K562 (cell line): ENCODE measurements around the gene ACTL10. TPM values are rescaled to one million over a fixed set of nuclear protein-coding genes. Genes with fewer than 3 reads are reported as not detected.
A peak's percentile ranks its signal among the peaks of the same experiment; 100 is the strongest.

Source experiments
- BHLHE40 ChIP-seq: IDR thresholded peaks from 2 replicates; pipeline ENCODE4 v1.6.1; 2011; ENCODE audit warnings: low read length, improper control_type of control experiment
- CEBPG ChIP-seq, 3 experiments: fragments of 200-800 bp in 1 of 3; sonication (Bioruptor generic) in 1 of 3; sonication (generic) in 1 of 3; formaldehyde crosslinking in 1 of 3; IDR thresholded peaks in 2 of 3; conservative IDR thresholded peaks in 1 of 3; 2 replicates each; pipeline versions ENCODE4 v1.6.1 to v1.8.0; 2016 to 2022; ENCODE audit warnings: missing compliant biosample characterization in 2 of 3, missing genetic modification characterization in 2 of 3, mild to moderate bottlenecking in 1 of 3, missing genetic modification reagents in 1 of 3
- CHD2 ChIP-seq: IDR thresholded peaks from 2 replicates; pipeline ENCODE4 v1.6.1; 2011; ENCODE audit warnings: low read depth, low read length
- CTCF ChIP-seq, 3 experiments: IDR thresholded peaks in 2 of 3; conservative IDR thresholded peaks in 1 of 3; 2 replicates each; pipeline ENCODE4 v1.5.1; 2011 to 2012; ENCODE audit warnings: low read length in 3 of 3, mild to moderate bottlenecking in 3 of 3, control low read depth in 2 of 3, improper control_type of control experiment in 1 of 3, inconsistent platforms in 1 of 3, low read depth in 1 of 3, mixed read lengths in 1 of 3, moderate library complexity in 1 of 3; ENCODE audit not compliant: insufficient read depth in 2 of 3
- HNRNPL ChIP-seq: fragments of 200-400 bp; formaldehyde crosslinking; IDR thresholded peaks from 2 replicates; pipeline ENCODE4 v1.6.1; 2017; ENCODE audit warnings: low read depth, mild to moderate bottlenecking, low read length
- MEF2A ChIP-seq: IDR thresholded peaks from 2 replicates; pipeline ENCODE4 v1.6.1; 2011; ENCODE audit warnings: low read depth, mild to moderate bottlenecking, low read length, moderate library complexity; ENCODE audit not compliant: control insufficient read depth
- MTA3 ChIP-seq: fragments of 450-650 bp; formaldehyde crosslinking; IDR thresholded peaks from 2 replicates; pipeline ENCODE4 v1.6.1; 2017; ENCODE audit warnings: mild to moderate bottlenecking, borderline replicate concordance
- NCOR1 ChIP-seq: fragments of 450-650 bp; IDR thresholded peaks from 2 replicates; pipeline ENCODE4 v1.6.1; 2016; ENCODE audit warnings: mild to moderate bottlenecking, moderate library complexity
- NELFE ChIP-seq: IDR thresholded peaks from 2 replicates; pipeline ENCODE4 v1.6.1; 2011; ENCODE audit warnings: mild to moderate bottlenecking; ENCODE audit not compliant: insufficient read depth, insufficient read length
- NFIX ChIP-seq: fragments of 250-450 bp; sonication (Bioruptor Pico); IDR thresholded peaks from 2 replicates; pipeline ENCODE4 v1.4.0; 2020; ENCODE audit warnings: low read depth, mild to moderate bottlenecking, moderate library complexity
- RBFOX2 ChIP-seq: fragments of 200-400 bp; formaldehyde crosslinking; IDR thresholded peaks from 2 replicates; pipeline ENCODE4 v1.6.1; 2017; ENCODE audit warnings: low read depth, mild to moderate bottlenecking, low read length, moderate library complexity
- RBM34 ChIP-seq: fragments of 200-400 bp; formaldehyde crosslinking; IDR thresholded peaks from 2 replicates; pipeline ENCODE4 v1.6.1; 2018; ENCODE audit warnings: low read length, borderline replicate concordance; ENCODE audit not compliant: insufficient read depth
- SFPQ ChIP-seq: fragments of 200-400 bp; formaldehyde crosslinking; IDR thresholded peaks from 2 replicates; pipeline ENCODE4 v1.6.1; 2017; ENCODE audit warnings: mild to moderate bottlenecking, low read depth, low read length, moderate library complexity
- SLC30A9 ChIP-seq: fragments of 250-450 bp; sonication (Bioruptor Pico); IDR thresholded peaks from 2 replicates; pipeline ENCODE4 v1.8.0; 2022; ENCODE audit warnings: mild to moderate bottlenecking, moderate library complexity
- SMAD2 ChIP-seq: fragments of 150-350 bp; IDR thresholded peaks from 2 replicates; pipeline ENCODE4 v1.6.1; 2014; ENCODE audit warnings: low read depth, mild to moderate bottlenecking, low read length
- ZEB2 ChIP-seq: fragments of 450-650 bp; IDR thresholded peaks from 2 replicates; pipeline ENCODE4 v1.6.1; 2016
- ZNF274 ChIP-seq: IDR thresholded peaks from 2 replicates; pipeline ENCODE4 v1.6.1; 2011; ENCODE audit warnings: low read depth, mild to moderate bottlenecking, low read length, moderate library complexity, borderline replicate concordance
- polyA plus RNA-seq, 8 experiments: library from polyadenylated mRNA; depleted of rRNA in 4 of 8; stranded (reverse) in 5 of 8; unstranded in 3 of 8; fragments of >200 nt; fragmentation: Nextera tagmentation in 2 of 8; fragmentation: Illumina TruSeq in 1 of 8; extraction: Ambion mirVana in 2 of 8; extraction: Trizol in 1 of 8; gene quantifications; 2 replicates each; pipeline versions ENCODE4 v1.2.1 to v1.2.3, GENCODE V29; 2011 to 2014; ENCODE audit warnings: inconsistent platforms in 1 of 8, missing spikeins in 1 of 8
- total RNA-seq, 7 experiments: library from RNA; depleted of rRNA in 6 of 7; stranded (reverse); fragments of >200 nt in 6 of 7; fragmentation: Illumina TruSeq in 2 of 7; extraction: Trizol in 2 of 7; gene quantifications; 2 replicates each; pipeline versions ENCODE4 v1.2.1 to v1.2.3, GENCODE V29; 2011 to 2021; ENCODE audit warnings: low replicate concordance in 1 of 7
- TF ChIP-seq, protein P1 (sequence below): fragments of 250-450 bp; sonication (Bioruptor Pico); IDR thresholded peaks from 2 replicates; pipeline ENCODE4 v1.4.0; 2020; ENCODE audit warnings: mild to moderate bottlenecking, moderate library complexity
- TF ChIP-seq, protein P2 (sequence below): fragments of 250-450 bp; sonication (Bioruptor Pico); IDR thresholded peaks from 2 replicates; pipeline ENCODE4 v1.8.0; 2021; ENCODE audit warnings: moderate library complexity, mild to moderate bottlenecking, inconsistent platforms

The ACTL10 gene
- total and polyA plus RNA-seq, 9 of the 15 experiments (the other 6 are each of a cell fraction or from before 2014, with no cell fraction given), result 0.07 to 0.14 TPM; not detected in 7

- TF ChIP-seq CTCF (IDR thresholded peaks at IDR 0.05 in 2 of 3, conservative IDR thresholded peaks at IDR 0.05 in 1 of 3; ENCODE audit: insufficient read depth in 2 of 3, low read depth in 1 of 3, low read length in 3 of 3), result peak in 2 of 3 experiments; percentile 1 to 37; a peak in 1 of 6 replicates
- TF ChIP-seq CHD2, result no peak
- no peak for TF ChIP-seq SFPQ
- no peak for TF ChIP-seq SLC30A9 (CRISPR knock-in tag)
- TF ChIP-seq, protein P1, sequence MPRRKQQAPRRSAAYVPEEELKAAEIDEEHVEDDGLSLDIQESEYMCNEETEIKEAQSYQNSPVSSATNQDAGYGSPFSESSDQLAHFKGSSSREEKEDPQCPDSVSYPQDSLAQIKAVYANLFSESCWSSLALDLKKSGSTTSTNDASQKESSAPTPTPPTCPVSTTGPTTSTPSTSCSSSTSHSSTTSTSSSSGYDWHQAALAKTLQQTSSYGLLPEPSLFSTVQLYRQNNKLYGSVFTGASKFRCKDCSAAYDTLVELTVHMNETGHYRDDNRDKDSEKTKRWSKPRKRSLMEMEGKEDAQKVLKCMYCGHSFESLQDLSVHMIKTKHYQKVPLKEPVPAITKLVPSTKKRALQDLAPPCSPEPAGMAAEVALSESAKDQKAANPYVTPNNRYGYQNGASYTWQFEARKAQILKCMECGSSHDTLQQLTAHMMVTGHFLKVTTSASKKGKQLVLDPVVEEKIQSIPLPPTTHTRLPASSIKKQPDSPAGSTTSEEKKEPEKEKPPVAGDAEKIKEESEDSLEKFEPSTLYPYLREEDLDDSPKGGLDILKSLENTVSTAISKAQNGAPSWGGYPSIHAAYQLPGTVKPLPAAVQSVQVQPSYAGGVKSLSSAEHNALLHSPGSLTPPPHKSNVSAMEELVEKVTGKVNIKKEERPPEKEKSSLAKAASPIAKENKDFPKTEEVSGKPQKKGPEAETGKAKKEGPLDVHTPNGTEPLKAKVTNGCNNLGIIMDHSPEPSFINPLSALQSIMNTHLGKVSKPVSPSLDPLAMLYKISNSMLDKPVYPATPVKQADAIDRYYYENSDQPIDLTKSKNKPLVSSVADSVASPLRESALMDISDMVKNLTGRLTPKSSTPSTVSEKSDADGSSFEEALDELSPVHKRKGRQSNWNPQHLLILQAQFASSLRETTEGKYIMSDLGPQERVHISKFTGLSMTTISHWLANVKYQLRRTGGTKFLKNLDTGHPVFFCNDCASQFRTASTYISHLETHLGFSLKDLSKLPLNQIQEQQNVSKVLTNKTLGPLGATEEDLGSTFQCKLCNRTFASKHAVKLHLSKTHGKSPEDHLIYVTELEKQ (CRISPR knock-in tag), result no peak
- TF ChIP-seq RBFOX2, result peak; percentile 71
- TF ChIP-seq ZEB2, result no peak
- TF ChIP-seq BHLHE40, result no peak
- no peak for TF ChIP-seq RBM34
- TF ChIP-seq NFIX (CRISPR knock-in tag), result no peak
- TF ChIP-seq, protein P2, sequence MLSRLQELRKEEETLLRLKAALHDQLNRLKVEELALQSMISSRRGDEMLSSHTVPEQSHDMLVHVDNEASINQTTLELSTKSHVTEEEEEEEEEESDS (CRISPR knock-in tag), result no peak
- no peak for TF ChIP-seq MEF2A
- no peak for TF ChIP-seq CEBPG (CRISPR knock-in tag; IDR thresholded peaks at IDR 0.05)
- TF ChIP-seq CEBPG (tag; conservative IDR thresholded peaks at IDR 0.05 in 1 of 2, IDR thresholded peaks at IDR 0.05 in 1 of 2), result no peak
- no peak for TF ChIP-seq HNRNPL
- no peak; the same call in 1 of the 2 replicates for TF ChIP-seq MTA3
- no peak for TF ChIP-seq ZNF274
- TF ChIP-seq NCOR1, result no peak
- no peak for TF ChIP-seq SMAD2
- no peak for TF ChIP-seq NELFE
Measured at GRCh38 chr20:33685328-33686099, 18.8 kb downstream of the ACTL10 start (continued).
